HepG2 (cell line): ENCODE data around the gene MRM2. TPM values are rescaled to one million over a fixed set of nuclear protein-coding genes. Genes with fewer than 3 reads are reported as not detected.

Source experiments
- ATAC-seq: fragments of 200-7000 bp; cut with Tn5 transposase; 3 replicates; pipeline ENCODE4 v1.9.1; 2020; ENCODE audit warnings: mild to moderate bottlenecking, moderate library complexity
- BruUV-seq: library from RNA; stranded (reverse); fragments of 400-500 nt; replicated peaks from 2 replicates; lab custom pipeline; 2021; lab: Mats Ljungman, UMichigan
- CTCF ChIA-PET: fragments of 300-600 bp; formaldehyde crosslinking; extraction: SDS; loops from one replicate; lab custom pipeline; 2021; ENCODE audit warnings: low total read pairs, inconsistent platforms, low intra/inter-chr PET ratio; lab: Yijun Ruan, JAX
- POLR2A ChIA-PET: fragments of 350-600 bp; sonication (Branson Sonifier 250); formaldehyde crosslinking; loops from one replicate; lab custom pipeline; 2020; ENCODE audit warnings: antibody characterized with exemption, inconsistent platforms; lab: Yijun Ruan, JAX
- DNase-seq: peaks from one replicate; pipeline ENCODE4 v3.0.0-alpha.2; 2015; ENCODE audit warnings: low spot score
- FAIRE-seq: peaks from 3 replicates; lab custom pipeline; 2011; peaks lifted over from hg19 to GRCh38; lab: Jason Lieb, UNC
- H2AFZ ChIP-seq: one replicate; pipeline ENCODE4 v1.6.1; 2011; ENCODE audit warnings: low read length, inconsistent platforms
- H3K27ac ChIP-seq: fragments of 300-600 bp; 3 replicates; pipeline ENCODE4 v1.8.0; 2011; ENCODE audit warnings: mixed run types, mild to moderate bottlenecking, mixed read lengths, low read length, inconsistent platforms; ENCODE audit not compliant: insufficient read depth; ENCODE audit errors: extremely low read length
- H3K27me3 ChIP-seq, 2 experiments: fragments of 200-600 bp in 1 of 2; 2 replicates in 1 of 2; 3 replicates in 1 of 2; pipeline versions ENCODE4 v1.6.0 to v1.8.0; 2011; ENCODE audit warnings: low read length in 2 of 2, mild to moderate bottlenecking in 2 of 2, moderate library complexity in 2 of 2, inconsistent platforms in 1 of 2; ENCODE audit not compliant: insufficient read depth in 2 of 2, control insufficient read depth in 1 of 2
- H3K36me3 ChIP-seq, 2 experiments: fragments of 200-600 bp in 1 of 2; replicated peaks in 1 of 2; 2 replicates in 1 of 2; 3 replicates in 1 of 2; pipeline versions ENCODE4 v1.5.1 to v1.8.0; 2011; ENCODE audit warnings: low read length in 2 of 2, inconsistent platforms in 1 of 2; ENCODE audit not compliant: insufficient read depth in 2 of 2, control insufficient read depth in 1 of 2
- H3K4me1 ChIP-seq: 2 replicates; pipeline ENCODE4 v1.5.1; 2012; ENCODE audit warnings: low read length, inconsistent platforms; ENCODE audit not compliant: insufficient read depth
- H3K4me2 ChIP-seq: 2 replicates; pipeline ENCODE4 v1.6.0; 2011; ENCODE audit warnings: low read depth, low read length, inconsistent platforms
- H3K4me3 ChIP-seq, 3 experiments: fragments of 200-600 bp in 1 of 3; sonication (generic), shearing (Covaris generic) in 1 of 3; replicated peaks in 1 of 3; 2 replicates each; pipeline ENCODE4 v1.5.1; 2011 to 2016; ENCODE audit warnings: low read length in 3 of 3, inconsistent platforms in 2 of 3, low read depth in 2 of 3, mild to moderate bottlenecking in 2 of 3, control low read depth in 1 of 3, mixed read lengths in 1 of 3; ENCODE audit not compliant: insufficient read depth in 1 of 3
- H3K79me2 ChIP-seq: one replicate; pipeline ENCODE4 v1.6.1; 2011; ENCODE audit warnings: low read length, inconsistent platforms; ENCODE audit not compliant: insufficient read depth
- H3K9ac ChIP-seq: 2 replicates; pipeline ENCODE4 v1.6.0; 2011; ENCODE audit warnings: mild to moderate bottlenecking, low read depth, low read length, inconsistent platforms; ENCODE audit not compliant: insufficient read depth
- H3K9me3 ChIP-seq: 2 replicates; pipeline ENCODE4 v1.5.1; 2012; ENCODE audit warnings: mild to moderate bottlenecking, low read length
- H4K20me1 ChIP-seq: 2 replicates; pipeline ENCODE4 v1.6.0; 2011; ENCODE audit warnings: inconsistent platforms, mild to moderate bottlenecking, low read length, moderate library complexity; ENCODE audit not compliant: insufficient read depth
- ARHGAP35 ChIP-seq: sonication (generic); formaldehyde crosslinking; IDR thresholded peaks from 2 replicates; pipeline ENCODE4 v1.9.0; 2022; ENCODE audit warnings: mild to moderate bottlenecking, inconsistent platforms, moderate library complexity, missing genetic modification reagents, borderline replicate concordance
- ATF2 ChIP-seq: sonication (generic); formaldehyde crosslinking; IDR thresholded peaks from 2 replicates; pipeline ENCODE4 v1.4.0; 2020; ENCODE audit warnings: missing genetic modification reagents
- CEBPZ ChIP-seq: IDR thresholded peaks from 2 replicates; pipeline ENCODE4 v1.6.1; 2012; ENCODE audit warnings: low read length, improper control_type of control experiment
- HNRNPL ChIP-seq: fragments of 200-400 bp; formaldehyde crosslinking; IDR thresholded peaks from 2 replicates; pipeline ENCODE4 v1.6.1; 2017; ENCODE audit warnings: mild to moderate bottlenecking, low read depth, low read length
- KLF13 ChIP-seq: sonication (generic); formaldehyde crosslinking; IDR thresholded peaks from 2 replicates; pipeline ENCODE4 v1.4.0; 2020; ENCODE audit warnings: mild to moderate bottlenecking, missing genetic modification reagents
- LCORL ChIP-seq, 2 experiments: fragments of 450-650 bp in 1 of 2; sonication (generic) in 1 of 2; formaldehyde crosslinking in 1 of 2; IDR thresholded peaks; 2 replicates each; pipeline versions ENCODE4 v1.5.0 to v1.6.1; 2017 to 2020; ENCODE audit warnings: antibody characterized with exemption in 1 of 2, missing genetic modification reagents in 1 of 2
- MBD4 ChIP-seq: IDR thresholded peaks from 2 replicates; pipeline ENCODE4 v1.6.1; 2012; ENCODE audit warnings: low read length, inconsistent platforms, borderline replicate concordance
- MEIS1 ChIP-seq: sonication (generic); formaldehyde crosslinking; IDR thresholded peaks from 2 replicates; pipeline ENCODE4 v1.9.0; 2021; ENCODE audit warnings: mild to moderate bottlenecking, missing genetic modification reagents, moderate library complexity, borderline replicate concordance
- PHB2 ChIP-seq: fragments of 450-650 bp; IDR thresholded peaks from 2 replicates; pipeline ENCODE4 v1.6.1; 2018; ENCODE audit not compliant: partially characterized antibody
- TARDBP ChIP-seq: sonication (generic); formaldehyde crosslinking; IDR thresholded peaks from 2 replicates; pipeline ENCODE4 v1.8.0; 2022; ENCODE audit warnings: mild to moderate bottlenecking, missing genetic modification reagents
- XRCC5 ChIP-seq: fragments of 200-400 bp; formaldehyde crosslinking; optimal IDR thresholded peaks from 2 replicates; pipeline ENCODE3; 2017; ENCODE audit warnings: mild to moderate bottlenecking, low read length
- ZFP91 ChIP-seq: sonication (generic); formaldehyde crosslinking; IDR thresholded peaks from 2 replicates; pipeline ENCODE4 v1.9.0; 2022; ENCODE audit warnings: missing genetic modification reagents, mild to moderate bottlenecking, borderline replicate concordance
- ZNF253 ChIP-seq: sonication (generic); formaldehyde crosslinking; IDR thresholded peaks from 2 replicates; pipeline ENCODE4 v1.8.0; 2022; ENCODE audit warnings: mild to moderate bottlenecking, missing genetic modification reagents, borderline replicate concordance
- ZNF33A ChIP-seq: sonication (generic); formaldehyde crosslinking; IDR thresholded peaks from 2 replicates; pipeline ENCODE4 v1.5.1; 2020; ENCODE audit warnings: missing genetic modification reagents, mild to moderate bottlenecking, moderate library complexity, borderline replicate concordance
- ZNF510 ChIP-seq: sonication (generic); formaldehyde crosslinking; IDR thresholded peaks from 2 replicates; pipeline ENCODE4 v1.4.0; 2020; ENCODE audit warnings: low read depth, mild to moderate bottlenecking, missing genetic modification reagents
- ZNF530 ChIP-seq: sonication (generic); formaldehyde crosslinking; IDR thresholded peaks from 2 replicates; pipeline ENCODE4 v1.5.0; 2020; ENCODE audit warnings: low read depth, mild to moderate bottlenecking, missing genetic modification reagents
- ZNF564 ChIP-seq: sonication (generic); formaldehyde crosslinking; IDR thresholded peaks from 2 replicates; pipeline ENCODE4 v1.8.1; 2023; ENCODE audit warnings: mild to moderate bottlenecking, missing genetic modification reagents
- ZNF629 ChIP-seq: sonication (generic); formaldehyde crosslinking; conservative IDR thresholded peaks from 2 replicates; pipeline ENCODE4 v1.5.0; 2020; ENCODE audit warnings: missing genetic modification reagents
- ZNF709 ChIP-seq: sonication (generic); formaldehyde crosslinking; IDR thresholded peaks from 2 replicates; pipeline ENCODE4 v1.5.0; 2020; ENCODE audit warnings: mild to moderate bottlenecking, missing genetic modification reagents
- WGBS: methylation state at CpG from one replicate; pipeline ENCODE4 v1.1.6; 2017; ENCODE audit warnings: low lambda C conversion rate; 5-methylcytosine and 5-hydroxymethylcytosine counted together
- in situ Hi-C: cut with HindIII; loops from 2 replicates; pipeline ENCODE4 v1.10.0; 2017; ENCODE audit warnings: low pct_unique_long_range_greater_than_20kb; ENCODE audit not compliant: extremely low pct_ligation_motif_present
- intact Hi-C: fragments of 100-400 bp; cut with micrococcal nuclease; formaldehyde crosslinking; loops from one replicate; pipeline ENCODE4 v1.10.0; 2022; ENCODE audit not compliant: unreplicated experiment
- polyA plus RNA-seq, 8 experiments: library from polyadenylated mRNA; depleted of rRNA in 3 of 8; stranded (reverse) in 7 of 8; unstranded in 1 of 8; fragments of >200 nt; fragmentation: Illumina TruSeq in 4 of 8; extraction: Trizol in 4 of 8; gene quantifications; 2 replicates each; pipeline versions ENCODE4 v1.2.1 to v1.2.3, GENCODE V29; 2011 to 2016; ENCODE audit warnings: low read depth in 4 of 8, missing spikeins in 1 of 8, mixed read lengths in 1 of 8; ENCODE audit not compliant: insufficient read depth in 1 of 8
- total RNA-seq, 5 experiments: library from RNA; depleted of rRNA; stranded (reverse); fragments of >200 nt; fragmentation: Illumina TruSeq; extraction: Trizol; gene quantifications; 2 replicates each; pipeline ENCODE4 v1.2.3, GENCODE V29; 2016; ENCODE audit warnings: low read depth in 1 of 5

The MRM2 gene
- total and polyA plus RNA-seq, 2 of the 13 experiments (the other 11 are each of a cell fraction or from before 2014, with no cell fraction given): 13.2 to 34.2 TPM

GRCh38 chr7:2282185-2282751, 40.3 kb upstream of the MRM2 start (continued):
- TF ChIP-seq MEIS1 (no peak), ZNF564 (no peak), TARDBP (CRISPR knock-in tag) (no peak), ATF2 (CRISPR knock-in tag) (no peak), PHB2 (no peak), ZNF253 (CRISPR knock-in tag) (no peak), ZNF709 (CRISPR knock-in tag) (no peak), ZFP91 (no peak), LCORL (IDR thresholded peaks at IDR 0.05) (no peak), LCORL (CRISPR knock-in tag; IDR thresholded peaks at IDR 0.05) (no peak)

GRCh38 chr7:2281541-2281940, 39.5 kb upstream of the MRM2 start:
- Histone ChIP-seq H3K4me2 (no peak overlapping the region), H3K79me2 (peaks cover 17% of the 10 kb centered on the region), H2AFZ (no peak overlapping the region), H3K9ac (no peak overlapping the region), H4K20me1 (no peaks in the 10 kb centered on the region), H3K9me3 (no peaks in the 10 kb centered on the region), H3K4me1 (peaks cover 42% of the 10 kb centered on the region), H3K27ac (no peak overlapping the region), H3K36me3 (peaks cover 5 to 10% of the 10 kb centered on the region in 2 experiments; a peak in 2 of 5 replicates), H3K4me3 (no peak overlapping the region), H3K27me3 (no peaks in the 10 kb centered on the region)
- intact Hi-C loops (no loop called here), in situ Hi-C loops (no loop called here)
- ChIA-PET CTCF (no interaction called here), POLR2A (no interaction called here)
- 96% methylated on average over 7 of the region's 9 CpGs for WGBS
- ATAC-seq (no peak), DNase-seq (no peak), FAIRE-seq (no peak)
- no TSS peak for BruUV-seq
- TF ChIP-seq CEBPZ (no peak), XRCC5 (no peak), ZNF510 (CRISPR knock-in tag) (no peak), MBD4 (no peak), ZNF33A (no peak), KLF13 (CRISPR knock-in tag) (no peak), ARHGAP35 (CRISPR knock-in tag) (no peak), ZNF530 (CRISPR knock-in tag) (no peak), ZNF629 (CRISPR knock-in tag) (no peak), HNRNPL (no peak)
